Neural cell (in vitro differentiated cells): ENCODE data around the gene FBLIM1. TPM values are rescaled to one million over a fixed set of nuclear protein-coding genes. Genes with fewer than 3 reads are reported as not detected.

ENCODE experiments used
- H2AFZ ChIP-seq: fragments of 200-600, 300-800 bp; sonication (generic), shearing (Covaris generic); 2 replicates; pipeline ENCODE4 v1.6.0; 2014; ENCODE audit warnings: low read depth, mild to moderate bottlenecking, antibody characterized with exemption, low read length, moderate library complexity
- H3F3A ChIP-seq: fragments of 200-600 bp; shearing (Covaris generic); 2 replicates; pipeline ENCODE4 v1.6.1; 2016; ENCODE audit warnings: mild to moderate bottlenecking, moderate library complexity, mixed read lengths, antibody characterized with exemption, low read length; ENCODE audit not compliant: insufficient read depth, poor library complexity, severe bottlenecking
- H3K27ac ChIP-seq: fragments of 200-600, 300-800 bp; sonication (generic), shearing (Covaris generic); 2 replicates; pipeline ENCODE4 v1.5.1; 2014; ENCODE audit warnings: mild to moderate bottlenecking, low read length, moderate library complexity
- H3K27me3 ChIP-seq: fragments of 300-800, 200-600 bp; sonication (generic), shearing (Covaris generic); 2 replicates; pipeline ENCODE4 v1.6.0; 2014; ENCODE audit warnings: mild to moderate bottlenecking, low read depth, low read length, moderate library complexity; ENCODE audit not compliant: insufficient read depth
- H3K36me3 ChIP-seq: fragments of 300-800, 200-600 bp; sonication (generic), shearing (Covaris generic); 2 replicates; pipeline ENCODE4 v1.5.1; 2014; ENCODE audit warnings: mild to moderate bottlenecking, antibody characterized with exemption, low read length, moderate library complexity; ENCODE audit not compliant: insufficient read depth
- H3K4me2 ChIP-seq: fragments of 300-800, 200-600 bp; sonication (generic), shearing (Covaris generic); 2 replicates; pipeline ENCODE4 v1.6.0; 2014; ENCODE audit warnings: mild to moderate bottlenecking, low read length
- H3K4me3 ChIP-seq: fragments of 300-800, 200-600 bp; sonication (generic), shearing (Covaris generic); 2 replicates; pipeline ENCODE4 v1.5.1; 2014; ENCODE audit warnings: mild to moderate bottlenecking, low read length, moderate library complexity
- H3K79me2 ChIP-seq: fragments of 200-600 bp; shearing (Covaris generic); replicated peaks from 2 replicates; pipeline ENCODE4 v1.6.0; 2014; ENCODE audit warnings: mild to moderate bottlenecking, low read length, moderate library complexity; ENCODE audit not compliant: insufficient read depth
- H3K9ac ChIP-seq: fragments of 300-800, 200-600 bp; sonication (generic), shearing (Covaris generic); 2 replicates; pipeline ENCODE4 v1.6.1; 2016; ENCODE audit warnings: mild to moderate bottlenecking, low read length, mixed read lengths
- H3K9me2 ChIP-seq: fragments of 200-600 bp; shearing (Covaris generic); 2 replicates; pipeline ENCODE4 v1.6.1; 2016; ENCODE audit warnings: mild to moderate bottlenecking, low read length, mixed read lengths; ENCODE audit not compliant: insufficient read depth
- H3K9me3 ChIP-seq: fragments of 200-600, 300-800 bp; sonication (generic), shearing (Covaris generic); 2 replicates; pipeline ENCODE4 v1.6.1; 2016; ENCODE audit warnings: mild to moderate bottlenecking, mixed run types, low read length, moderate library complexity, mixed read lengths
- H4K20me1 ChIP-seq: fragments of 200-600 bp; shearing (Covaris generic); 2 replicates; pipeline ENCODE4 v1.6.1; 2016; ENCODE audit warnings: mild to moderate bottlenecking, mixed run types; ENCODE audit not compliant: insufficient read depth
- EP300 ChIP-seq: fragments of 450-650 bp; conservative IDR thresholded peaks from 2 replicates; pipeline ENCODE4 v1.6.1; 2014; ENCODE audit warnings: antibody characterized with exemption, mild to moderate bottlenecking, moderate library complexity; ENCODE audit not compliant: poor library complexity, severe bottlenecking
- EZH2 ChIP-seq: fragments of 200-600, 300-800 bp; shearing (Covaris generic), sonication (generic); IDR thresholded peaks from 2 replicates; pipeline ENCODE4 v1.6.1; 2014; ENCODE audit warnings: antibody characterized with exemption, low read length, borderline replicate concordance, mild to moderate bottlenecking; ENCODE audit not compliant: insufficient read depth, poor library complexity, severe bottlenecking
- MXI1 ChIP-seq: fragments of 450-650 bp; conservative IDR thresholded peaks from 2 replicates; pipeline ENCODE4 v1.6.1; 2014; ENCODE audit warnings: antibody characterized with exemption, mild to moderate bottlenecking; ENCODE audit not compliant: poor library complexity, severe bottlenecking
- POLR2AphosphoS5 ChIP-seq: IDR thresholded peaks from 2 replicates; pipeline ENCODE4 v1.6.1; 2012
- RAD21 ChIP-seq: fragments of 450-650 bp; conservative IDR thresholded peaks from 2 replicates; pipeline ENCODE4 v1.6.1; 2014; ENCODE audit warnings: antibody characterized with exemption, mild to moderate bottlenecking, moderate library complexity
- SMC3 ChIP-seq: fragments of 450-650 bp; conservative IDR thresholded peaks from 2 replicates; pipeline ENCODE4 v1.6.1; 2014; ENCODE audit warnings: antibody characterized with exemption, mild to moderate bottlenecking, moderate library complexity; ENCODE audit not compliant: poor library complexity
- TAF1 ChIP-seq: IDR thresholded peaks from 2 replicates; pipeline ENCODE4 v1.6.1; 2012; ENCODE audit warnings: low read depth
- polyA plus RNA-seq: library from polyadenylated mRNA; depleted of rRNA; stranded (reverse); fragments of >200 nt; gene quantifications from 2 replicates; pipeline ENCODE4 v1.2.3, GENCODE V29; 2014
- TF ChIP-seq, protein P1 (sequence below): IDR thresholded peaks from 2 replicates; pipeline ENCODE4 v1.6.1; 2012; ENCODE audit warnings: borderline replicate concordance
- TF ChIP-seq, protein P2 (sequence below): fragments of 450-650 bp; IDR thresholded peaks from 2 replicates; pipeline ENCODE4 v1.5.1; 2014; ENCODE audit warnings: antibody characterized with exemption, mild to moderate bottlenecking, moderate library complexity; ENCODE audit not compliant: poor library complexity, severe bottlenecking

FBLIM1 gene
- polyA plus RNA-seq, 1 donor from 2014 or later = 24.9 TPM

DNA sequence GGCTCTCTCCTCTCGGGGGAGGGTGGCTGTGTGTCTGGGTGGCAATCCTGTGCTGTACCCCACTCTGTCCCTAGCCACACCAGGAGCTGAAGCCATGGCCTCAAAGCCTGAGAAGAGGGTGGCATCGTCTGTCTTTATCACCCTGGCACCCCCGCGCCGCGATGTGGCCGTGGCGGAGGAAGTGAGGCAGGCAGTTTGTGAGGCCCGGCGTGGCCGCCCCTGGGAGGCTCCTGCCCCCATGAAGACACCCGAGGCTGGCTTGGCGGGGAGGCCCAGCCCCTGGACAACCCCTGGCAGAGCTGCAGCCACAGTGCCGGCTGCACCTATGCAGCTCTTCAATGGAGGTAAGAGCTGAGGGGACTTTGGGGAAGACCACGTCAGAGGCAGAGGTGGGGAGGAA is 6.3 kb downstream of the FBLIM1 start:
- H3K27me3 ChIP-seq = no peaks in the 10 kb centered on the region
- H3K9me3 ChIP-seq = no peaks in the 10 kb centered on the region
- no peak overlapping the region for H3K9ac ChIP-seq
- H3K79me2 ChIP-seq = no peaks in the 10 kb centered on the region
- no peak overlapping the region for H3K4me3 ChIP-seq
- H3K27ac ChIP-seq = no peak overlapping the region
- no peak overlapping the region for H3K4me2 ChIP-seq
- TF ChIP-seq EP300 = no peak
- TF ChIP-seq, protein P1, sequence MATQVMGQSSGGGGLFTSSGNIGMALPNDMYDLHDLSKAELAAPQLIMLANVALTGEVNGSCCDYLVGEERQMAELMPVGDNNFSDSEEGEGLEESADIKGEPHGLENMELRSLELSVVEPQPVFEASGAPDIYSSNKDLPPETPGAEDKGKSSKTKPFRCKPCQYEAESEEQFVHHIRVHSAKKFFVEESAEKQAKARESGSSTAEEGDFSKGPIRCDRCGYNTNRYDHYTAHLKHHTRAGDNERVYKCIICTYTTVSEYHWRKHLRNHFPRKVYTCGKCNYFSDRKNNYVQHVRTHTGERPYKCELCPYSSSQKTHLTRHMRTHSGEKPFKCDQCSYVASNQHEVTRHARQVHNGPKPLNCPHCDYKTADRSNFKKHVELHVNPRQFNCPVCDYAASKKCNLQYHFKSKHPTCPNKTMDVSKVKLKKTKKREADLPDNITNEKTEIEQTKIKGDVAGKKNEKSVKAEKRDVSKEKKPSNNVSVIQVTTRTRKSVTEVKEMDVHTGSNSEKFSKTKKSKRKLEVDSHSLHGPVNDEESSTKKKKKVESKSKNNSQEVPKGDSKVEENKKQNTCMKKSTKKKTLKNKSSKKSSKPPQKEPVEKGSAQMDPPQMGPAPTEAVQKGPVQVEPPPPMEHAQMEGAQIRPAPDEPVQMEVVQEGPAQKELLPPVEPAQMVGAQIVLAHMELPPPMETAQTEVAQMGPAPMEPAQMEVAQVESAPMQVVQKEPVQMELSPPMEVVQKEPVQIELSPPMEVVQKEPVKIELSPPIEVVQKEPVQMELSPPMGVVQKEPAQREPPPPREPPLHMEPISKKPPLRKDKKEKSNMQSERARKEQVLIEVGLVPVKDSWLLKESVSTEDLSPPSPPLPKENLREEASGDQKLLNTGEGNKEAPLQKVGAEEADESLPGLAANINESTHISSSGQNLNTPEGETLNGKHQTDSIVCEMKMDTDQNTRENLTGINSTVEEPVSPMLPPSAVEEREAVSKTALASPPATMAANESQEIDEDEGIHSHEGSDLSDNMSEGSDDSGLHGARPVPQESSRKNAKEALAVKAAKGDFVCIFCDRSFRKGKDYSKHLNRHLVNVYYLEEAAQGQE = no peak
- TF ChIP-seq TAF1 = no peak
- TF ChIP-seq SMC3 = no peak
- TF ChIP-seq, protein P2, sequence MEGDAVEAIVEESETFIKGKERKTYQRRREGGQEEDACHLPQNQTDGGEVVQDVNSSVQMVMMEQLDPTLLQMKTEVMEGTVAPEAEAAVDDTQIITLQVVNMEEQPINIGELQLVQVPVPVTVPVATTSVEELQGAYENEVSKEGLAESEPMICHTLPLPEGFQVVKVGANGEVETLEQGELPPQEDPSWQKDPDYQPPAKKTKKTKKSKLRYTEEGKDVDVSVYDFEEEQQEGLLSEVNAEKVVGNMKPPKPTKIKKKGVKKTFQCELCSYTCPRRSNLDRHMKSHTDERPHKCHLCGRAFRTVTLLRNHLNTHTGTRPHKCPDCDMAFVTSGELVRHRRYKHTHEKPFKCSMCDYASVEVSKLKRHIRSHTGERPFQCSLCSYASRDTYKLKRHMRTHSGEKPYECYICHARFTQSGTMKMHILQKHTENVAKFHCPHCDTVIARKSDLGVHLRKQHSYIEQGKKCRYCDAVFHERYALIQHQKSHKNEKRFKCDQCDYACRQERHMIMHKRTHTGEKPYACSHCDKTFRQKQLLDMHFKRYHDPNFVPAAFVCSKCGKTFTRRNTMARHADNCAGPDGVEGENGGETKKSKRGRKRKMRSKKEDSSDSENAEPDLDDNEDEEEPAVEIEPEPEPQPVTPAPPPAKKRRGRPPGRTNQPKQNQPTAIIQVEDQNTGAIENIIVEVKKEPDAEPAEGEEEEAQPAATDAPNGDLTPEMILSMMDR = no peak
- TF ChIP-seq EZH2 = no peak
- no peak for TF ChIP-seq MXI1
- TF ChIP-seq POLR2AphosphoS5 = no peak
- TF ChIP-seq RAD21 = no peak
- no peak overlapping the region for H2AFZ ChIP-seq
- no peaks in the 10 kb centered on the region for H4K20me1 ChIP-seq
- H3K36me3 ChIP-seq = no peaks in the 10 kb centered on the region
- no peaks in the 10 kb centered on the region for H3K9me2 ChIP-seq
- H3F3A ChIP-seq = no peaks in the 10 kb centered on the region

DNA sequence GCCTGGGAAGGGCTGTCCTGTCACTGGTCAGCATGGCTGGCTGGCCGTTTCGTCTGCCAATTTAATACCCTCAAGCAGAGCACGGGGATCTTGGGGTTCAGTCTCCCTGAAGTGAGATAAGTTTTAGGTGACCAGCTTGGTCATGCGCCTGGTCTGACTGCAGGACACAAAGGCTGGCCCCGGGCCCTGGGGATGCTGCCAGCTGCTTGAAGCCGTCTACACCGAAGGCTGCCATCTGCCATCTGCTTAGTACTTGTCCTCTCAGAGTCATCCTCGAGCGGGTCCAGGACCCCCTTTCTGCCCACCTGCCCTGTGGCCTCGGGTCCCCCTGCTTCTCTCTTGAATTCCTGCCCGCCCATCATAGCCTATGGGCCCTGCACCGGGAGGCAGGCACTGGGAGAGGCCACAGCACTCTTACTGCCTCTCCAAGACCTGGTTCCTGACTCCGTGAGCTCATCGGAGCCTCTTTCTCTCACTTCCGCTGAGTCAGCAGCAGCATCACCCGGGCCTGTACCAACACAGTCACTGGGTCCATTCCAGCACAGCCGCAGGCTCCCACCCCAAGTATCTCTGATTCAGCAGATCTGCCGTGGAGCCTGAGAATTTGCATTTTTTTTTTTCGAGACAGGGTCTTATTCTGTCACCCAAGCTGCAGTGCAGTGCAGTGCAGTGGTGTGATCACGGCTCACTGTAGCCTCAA is 7.0 kb downstream of the FBLIM1 start:
- Histone ChIP-seq H3K9ac (no peak overlapping the region), H3K9me2 (no peaks in the 10 kb centered on the region), H4K20me1 (no peaks in the 10 kb centered on the region), H3F3A (no peaks in the 10 kb centered on the region), H3K36me3 (no peaks in the 10 kb centered on the region), H3K27ac (no peak overlapping the region), H3K79me2 (no peaks in the 10 kb centered on the region), H3K4me2 (no peak overlapping the region), H3K27me3 (no peaks in the 10 kb centered on the region), H3K9me3 (no peaks in the 10 kb centered on the region), H3K4me3 (no peak overlapping the region), H2AFZ (no peak overlapping the region)
- TF ChIP-seq RAD21 (no peak), EZH2 (no peak), EP300 (no peak), MXI1 (no peak), TAF1 (no peak), POLR2AphosphoS5 (no peak), SMC3 (no peak)
- TF ChIP-seq, protein P2 = no peak
- TF ChIP-seq, protein P1 = no peak
